ENCODE measurements around the gene KRTCAP2.
A peak's percentile ranks its signal among the peaks of the same experiment; 100 is the strongest.
"Not testable (repeated sequence)": the region's sequence is repeated elsewhere in the genome, so short reads cannot be mapped to it uniquely, and the experiment has no call there.

KRTCAP2 gene

GRCh38 chr1:155172732-155173477 is at the start of gene KRTCAP2:
Gene KRTCAP2, minus strand, starts transcription at chr1:155173304. Its CDS starts 80 bp downstream, at chr1:155173224.
- peak; percentile 94 for DNase-seq (ENCODE audit: low read depth)

- DNase-seq (ENCODE audit: low read depth), result not testable (repeated sequence)
Measured at GRCh38 chr1:155220211-155220965, 47.3 kb upstream of the KRTCAP2 start.

- DNase-seq (ENCODE audit: low read depth), result no peak
Measured at GRCh38 chr1:155219592-155220031, 46.5 kb upstream of the KRTCAP2 start.

- no peak for DNase-seq (ENCODE audit: low read depth)
Measured at GRCh38 chr1:155218854-155219591, 45.9 kb upstream of the KRTCAP2 start.

- DNase-seq (ENCODE audit: low read depth), result not testable (repeated sequence)
Measured at GRCh38 chr1:155214702-155215101, 41.6 kb upstream of the KRTCAP2 start.

GRCh38 chr1:155212051-155212440 is 38.9 kb upstream of the KRTCAP2 start:
- not testable (repeated sequence) for DNase-seq (ENCODE audit: low read depth)

- not testable (repeated sequence) for DNase-seq (ENCODE audit: low read depth)
Measured at GRCh38 chr1:155211381-155212050, 38.4 kb upstream of the KRTCAP2 start.

- DNase-seq (ENCODE audit: low read depth), result no peak
Measured at GRCh38 chr1:155210314-155211104, 37.4 kb upstream of the KRTCAP2 start.

GRCh38 chr1:155209312-155209721 is 36.2 kb upstream of the KRTCAP2 start:
- no peak for DNase-seq (ENCODE audit: low read depth)

GRCh38 chr1:155208541-155209311 is 35.6 kb upstream of the KRTCAP2 start, which contains the start of gene MTX1:
Gene MTX1, plus strand, starts transcription at chr1:155208695. Its CDS starts 110 bp downstream, at chr1:155208805.
- DNase-seq (ENCODE audit: low read depth), result peak; percentile 83

GRCh38 chr1:155207806-155208540 is 34.9 kb upstream of the KRTCAP2 start, which contains the start of gene THBS3:
Gene THBS3, minus strand, starts transcription at chr1:155207897. Its CDS starts 21 bp downstream, at chr1:155207876.
- DNase-seq (ENCODE audit: low read depth), result no peak

- peak; percentile 82 for DNase-seq (ENCODE audit: low read depth)
Measured at GRCh38 chr1:155206891-155207805, 34.0 kb upstream of the KRTCAP2 start.

- DNase-seq (ENCODE audit: low read depth), result no peak
Measured at GRCh38 chr1:155205969-155206593, 33.0 kb upstream of the KRTCAP2 start.

- DNase-seq (ENCODE audit: low read depth), result no peak
Measured at GRCh38 chr1:155205035-155205434, 31.9 kb upstream of the KRTCAP2 start.

- DNase-seq (ENCODE audit: low read depth), result no peak
Measured at GRCh38 chr1:155202731-155203515, 29.8 kb upstream of the KRTCAP2 start.

GRCh38 chr1:155202198-155202597 is 29.1 kb upstream of the KRTCAP2 start:
- DNase-seq (ENCODE audit: low read depth), result no peak

- no peak for DNase-seq (ENCODE audit: low read depth)
Measured at GRCh38 chr1:155200920-155201319, 27.8 kb upstream of the KRTCAP2 start.

Measured in activated T-cell treated with anti-CD3 and anti-CD28 coated beads for 24 hours (primary cell).